ENCODE measurements around the gene CEP112. TPM values are rescaled to one million over a fixed set of nuclear protein-coding genes. Genes with fewer than 3 reads are reported as not detected.

Gene CEP112
- total and polyA plus RNA-seq, 2 donors (not counting 1 experiment from before 2014, with no cell fraction given): 5.4 to 6.4 TPM

- H3K4me3 ChIP-seq (replicated peaks in 1 of 4; ENCODE audit: control extremely low read depth in 1 of 4, insufficient read depth in 1 of 4, low read depth in 3 of 4, low read length in 4 of 4): no peak overlapping the region
- DNase-seq (ENCODE audit: low read depth in 2 of 2): no peak
Measured at GRCh38 chr17:65776890-65777289, 415.0 kb downstream of the CEP112 start.

DNA sequence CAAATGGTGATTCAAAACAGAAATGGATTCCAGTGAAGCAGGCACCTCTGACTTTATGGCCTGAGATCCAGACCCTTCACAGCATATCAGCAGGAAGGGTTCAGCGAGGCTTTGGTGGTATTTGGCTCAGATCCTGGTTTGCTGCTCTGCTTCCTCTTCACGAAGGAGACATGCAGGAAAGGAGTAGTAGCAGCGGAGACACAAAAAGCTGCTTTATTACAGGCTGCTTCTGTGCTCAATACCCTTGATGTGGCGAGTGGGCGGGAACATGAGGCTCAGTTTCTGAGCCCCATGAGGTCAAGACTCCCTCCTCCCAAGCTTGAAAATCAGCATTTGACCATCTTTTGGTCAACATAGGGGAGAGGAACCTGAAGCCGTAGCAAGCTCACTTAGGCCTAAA, 417.1 kb downstream of the CEP112 start:
- no peak overlapping the region for H3K4me3 ChIP-seq (replicated peaks in 1 of 4; ENCODE audit: control extremely low read depth in 1 of 4, insufficient read depth in 1 of 4, low read depth in 3 of 4, low read length in 4 of 4)
- no peak for TF ChIP-seq EZH2 (IDR thresholded peaks at IDR 0.05; ENCODE audit: low read length, missing control alignments)
- no peak for TF ChIP-seq CTCF (conservative IDR thresholded peaks at IDR 0.05 in 1 of 2, IDR thresholded peaks at IDR 0.05 in 1 of 2; ENCODE audit: low read depth in 1 of 2, low read length in 2 of 2)
- no peak overlapping the region for H2AFZ ChIP-seq (ENCODE audit: low read length)
- H4K20me1 ChIP-seq (ENCODE audit: control insufficient read depth, extremely low read depth, insufficient read depth, low read length): no peaks in the 10 kb centered on the region
- no peaks in the 10 kb centered on the region for H3K79me2 ChIP-seq (ENCODE audit: control insufficient read depth, insufficient read depth, low read length)
- no peaks in the 10 kb centered on the region for H3K36me3 ChIP-seq (ENCODE audit: control insufficient read depth, insufficient read depth, low read length)
- no peak overlapping the region for H3K4me2 ChIP-seq (ENCODE audit: extremely low read depth, insufficient read depth, low read length)
- H3K9me3 ChIP-seq (ENCODE audit: control insufficient read depth, insufficient read depth, low read depth, low read length): no peaks in the 10 kb centered on the region
- DNase-seq (ENCODE audit: low read depth in 2 of 2): no peak
- no peak overlapping the region for H3K27ac ChIP-seq (ENCODE audit: insufficient read depth, low read length)
- H3K4me1 ChIP-seq (ENCODE audit: control insufficient read depth, extremely low read depth, insufficient read depth, low read length): no peaks in the 10 kb centered on the region
- H3K27me3 ChIP-seq (ENCODE audit: control insufficient read depth, insufficient read depth, low read length): no peaks in the 10 kb centered on the region
- no peak overlapping the region for H3K9ac ChIP-seq (ENCODE audit: insufficient read depth, low read length)

More at GRCh38 chr17:65776890-65777289, 415.0 kb downstream of the CEP112 start:
- Histone ChIP-seq H3K9me3 (ENCODE audit: control insufficient read depth, insufficient read depth, low read depth, low read length) (no peaks in the 10 kb centered on the region), H3K4me1 (ENCODE audit: control insufficient read depth, extremely low read depth, insufficient read depth, low read length) (no peaks in the 10 kb centered on the region), H3K9ac (ENCODE audit: insufficient read depth, low read length) (no peak overlapping the region), H4K20me1 (ENCODE audit: control insufficient read depth, extremely low read depth, insufficient read depth, low read length) (no peaks in the 10 kb centered on the region), H3K27ac (ENCODE audit: insufficient read depth, low read length) (no peak overlapping the region), H2AFZ (ENCODE audit: low read length) (no peak overlapping the region), H3K27me3 (ENCODE audit: control insufficient read depth, insufficient read depth, low read length) (no peaks in the 10 kb centered on the region), H3K4me2 (ENCODE audit: extremely low read depth, insufficient read depth, low read length) (no peak overlapping the region), H3K36me3 (ENCODE audit: control insufficient read depth, insufficient read depth, low read length) (no peaks in the 10 kb centered on the region), H3K79me2 (ENCODE audit: control insufficient read depth, insufficient read depth, low read length) (no peaks in the 10 kb centered on the region)
- TF ChIP-seq CTCF (conservative IDR thresholded peaks at IDR 0.05 in 1 of 2, IDR thresholded peaks at IDR 0.05 in 1 of 2; ENCODE audit: low read depth in 1 of 2, low read length in 2 of 2): no peak
- TF ChIP-seq EZH2 (IDR thresholded peaks at IDR 0.05; ENCODE audit: low read length, missing control alignments): no peak

DNA sequence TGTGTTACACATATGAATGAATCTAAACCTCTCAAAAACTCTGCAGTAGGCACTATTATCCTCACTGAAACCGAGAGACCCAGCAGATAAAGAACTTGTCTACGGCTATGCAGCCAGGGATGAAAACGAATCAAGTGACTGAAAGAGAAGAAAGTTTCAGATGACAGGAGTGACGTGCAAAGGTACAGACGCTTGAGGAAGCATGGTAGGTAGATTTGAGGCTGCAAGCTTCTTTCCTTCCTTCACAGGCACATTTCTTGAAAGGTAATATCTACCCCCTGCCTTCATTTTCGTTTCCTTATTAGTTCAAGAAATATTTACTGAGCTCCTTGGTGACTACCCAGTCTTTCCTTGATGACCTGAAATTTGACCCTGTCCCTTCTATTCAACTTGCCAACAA, 418.9 kb downstream of the CEP112 start:
- Histone ChIP-seq H3K9ac (ENCODE audit: insufficient read depth, low read length) (no peak overlapping the region), H3K79me2 (ENCODE audit: control insufficient read depth, insufficient read depth, low read length) (no peaks in the 10 kb centered on the region), H2AFZ (ENCODE audit: low read length) (no peak overlapping the region), H3K9me3 (ENCODE audit: control insufficient read depth, insufficient read depth, low read depth, low read length) (no peaks in the 10 kb centered on the region), H3K27ac (ENCODE audit: insufficient read depth, low read length) (no peak overlapping the region), H3K4me1 (ENCODE audit: control insufficient read depth, extremely low read depth, insufficient read depth, low read length) (no peaks in the 10 kb centered on the region), H3K36me3 (ENCODE audit: control insufficient read depth, insufficient read depth, low read length) (no peaks in the 10 kb centered on the region), H3K4me3 (replicated peaks in 1 of 4; ENCODE audit: control extremely low read depth in 1 of 4, insufficient read depth in 1 of 4, low read depth in 3 of 4, low read length in 4 of 4) (no peak overlapping the region), H3K4me2 (ENCODE audit: extremely low read depth, insufficient read depth, low read length) (no peak overlapping the region), H4K20me1 (ENCODE audit: control insufficient read depth, extremely low read depth, insufficient read depth, low read length) (no peaks in the 10 kb centered on the region), H3K27me3 (ENCODE audit: control insufficient read depth, insufficient read depth, low read length) (no peaks in the 10 kb centered on the region)
- no peak for DNase-seq (ENCODE audit: low read depth in 2 of 2)
- no peak for TF ChIP-seq EZH2 (IDR thresholded peaks at IDR 0.05; ENCODE audit: low read length, missing control alignments)
- no peak for TF ChIP-seq CTCF (conservative IDR thresholded peaks at IDR 0.05 in 1 of 2, IDR thresholded peaks at IDR 0.05 in 1 of 2; ENCODE audit: low read depth in 1 of 2, low read length in 2 of 2)

Measured in fibroblast of lung (primary cell).